ENCODE measurements around the gene UQCRC1. TPM values are rescaled to one million over a fixed set of nuclear protein-coding genes. Genes with fewer than 3 reads are reported as not detected.
A peak's percentile ranks its signal among the peaks of the same experiment; 100 is the strongest.

Gene UQCRC1
- polyA plus RNA-seq, 3 donors from 2014 or later, result 189 to 544 (median 231) TPM

DNA sequence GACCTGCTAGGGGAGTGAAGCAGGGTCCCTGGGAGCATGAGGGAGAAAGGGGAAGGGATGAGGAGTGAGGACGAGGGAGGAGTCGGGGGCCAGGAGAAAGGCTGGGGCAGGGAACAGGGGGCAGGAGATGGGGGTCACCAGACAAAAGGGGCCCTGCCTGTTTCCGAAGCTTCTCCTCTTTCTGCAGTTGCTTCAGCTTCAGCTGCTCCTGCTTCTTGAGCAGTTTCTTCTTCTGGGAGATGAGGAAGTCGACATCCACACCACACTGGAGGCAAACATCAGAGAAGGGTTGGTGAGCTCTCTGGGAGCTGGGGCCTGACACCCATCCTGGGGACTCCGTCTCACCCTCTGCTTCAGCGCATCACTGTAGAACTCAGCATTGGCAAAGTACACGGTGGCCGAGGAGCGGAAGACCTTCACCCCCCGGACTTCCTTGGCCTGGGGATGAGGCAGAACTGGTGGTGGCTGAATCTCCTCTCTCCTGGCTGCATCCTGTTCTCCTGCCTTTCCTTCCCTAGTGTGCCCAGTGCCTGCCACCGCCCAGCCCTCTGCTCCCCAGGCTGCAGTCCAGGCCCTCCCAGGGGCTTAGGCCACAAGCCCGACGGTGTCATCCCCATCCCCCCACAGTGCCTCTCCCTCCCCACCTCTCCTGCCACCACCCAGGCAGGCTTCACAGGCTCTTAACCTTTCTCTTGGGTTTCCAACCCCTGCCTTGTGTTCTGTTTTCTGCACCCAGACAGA lies 19.0 kb upstream of the UQCRC1 start:
- no peak for DNase-seq
- Mint-ChIP-seq H3K4me3 (no peak overlapping the region), H3K27me3 (ENCODE audit: low read depth in 3 of 3) (no peaks in the 10 kb centered on the region), H3K9me3 (no peaks in the 10 kb centered on the region), H3K27ac (no peak overlapping the region), H3K36me3 (peaks cover 0 to 4% (median 4%) of the 10 kb centered on the region in 3 donors), H3K4me1 (no peaks in the 10 kb centered on the region)

DNA sequence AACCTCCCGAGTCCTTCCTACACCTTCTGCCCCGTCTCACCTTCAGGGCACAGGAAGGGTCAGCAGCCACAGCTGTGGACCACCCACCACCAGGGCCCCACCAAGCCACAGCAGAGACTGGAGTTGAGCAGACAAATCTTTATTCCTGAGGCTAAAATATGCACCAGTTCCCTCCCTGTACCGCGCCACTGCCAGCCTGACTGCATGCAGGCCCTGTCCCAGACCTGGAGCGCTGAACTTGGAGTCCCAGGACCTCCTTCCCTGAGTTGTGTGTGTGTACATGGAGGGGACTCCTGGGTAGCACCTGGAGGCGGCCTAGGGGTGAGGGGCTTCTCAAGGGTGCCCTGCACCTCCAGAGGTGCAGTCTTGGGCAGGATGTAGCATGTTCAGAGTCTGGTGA lies 16.2 kb upstream of the UQCRC1 start:
- DNase-seq, result no peak
- Mint-ChIP-seq H3K9me3 (no peaks in the 10 kb centered on the region), H3K27me3 (ENCODE audit: low read depth in 3 of 3) (peaks cover 0 to 2% (median 0%) of the 10 kb centered on the region in 3 donors), H3K4me1 (no peaks in the 10 kb centered on the region), H3K27ac (no peak overlapping the region), H3K4me3 (no peak overlapping the region), H3K36me3 (peaks cover 0 to 4% (median 0%) of the 10 kb centered on the region in 3 donors)

- Mint-ChIP-seq H3K36me3 (peaks cover 0 to 4% (median 0%) of the 10 kb centered on the region in 3 donors), H3K27me3 (ENCODE audit: low read depth in 3 of 3) (peaks cover 0 to 2% (median 0%) of the 10 kb centered on the region in 3 donors), H3K4me1 (no peaks in the 10 kb centered on the region), H3K27ac (peak overlapping the region in 1 of 6 donors; percentile 20), H3K9me3 (peaks cover 0 to 4% (median 0%) of the 10 kb centered on the region in 6 donors), H3K4me3 (no peak overlapping the region)
- no peak for DNase-seq
Measured at GRCh38 chr3:48624767-48625166, 15.3 kb upstream of the UQCRC1 start.

GRCh38 chr3:48623851-48624547 lies 14.6 kb upstream of the UQCRC1 start:
- H3K4me1 Mint-ChIP-seq, result no peaks in the 10 kb centered on the region
- no peak overlapping the region for H3K4me3 Mint-ChIP-seq
- peaks cover 0 to 2% (median 0%) of the 10 kb centered on the region in 3 donors for H3K27me3 Mint-ChIP-seq (ENCODE audit: low read depth in 3 of 3)
- peak overlapping the region in 1 of 6 donors; percentile 15 for H3K27ac Mint-ChIP-seq
- peaks cover 0 to 4% (median 0%) of the 10 kb centered on the region in 6 donors for H3K9me3 Mint-ChIP-seq
- peaks cover 0 to 4% (median 0%) of the 10 kb centered on the region in 3 donors for H3K36me3 Mint-ChIP-seq
- no peak for DNase-seq

GRCh38 chr3:48621461-48621869 lies 12.0 kb upstream of the UQCRC1 start, which contains the start of gene TMEM89:
Gene TMEM89 (minus strand): TSS chr3:48621769. CDS start chr3:48621756, 13 bp downstream.
- Mint-ChIP-seq H3K27ac (no peak within 1 kb of the TSS), H3K4me1 (no peaks in the 10 kb centered on the region), H3K27me3 (ENCODE audit: low read depth in 3 of 3) (peaks cover 0 to 2% (median 0%) of the 10 kb centered on the region in 3 donors), H3K36me3 (no peaks in the 10 kb centered on the region), H3K4me3 (no peak within 1 kb of the TSS), H3K9me3 (peaks cover 7 to 14% (median 10%) of the 10 kb centered on the region in 6 donors)
- DNase-seq, result no peak

DNA sequence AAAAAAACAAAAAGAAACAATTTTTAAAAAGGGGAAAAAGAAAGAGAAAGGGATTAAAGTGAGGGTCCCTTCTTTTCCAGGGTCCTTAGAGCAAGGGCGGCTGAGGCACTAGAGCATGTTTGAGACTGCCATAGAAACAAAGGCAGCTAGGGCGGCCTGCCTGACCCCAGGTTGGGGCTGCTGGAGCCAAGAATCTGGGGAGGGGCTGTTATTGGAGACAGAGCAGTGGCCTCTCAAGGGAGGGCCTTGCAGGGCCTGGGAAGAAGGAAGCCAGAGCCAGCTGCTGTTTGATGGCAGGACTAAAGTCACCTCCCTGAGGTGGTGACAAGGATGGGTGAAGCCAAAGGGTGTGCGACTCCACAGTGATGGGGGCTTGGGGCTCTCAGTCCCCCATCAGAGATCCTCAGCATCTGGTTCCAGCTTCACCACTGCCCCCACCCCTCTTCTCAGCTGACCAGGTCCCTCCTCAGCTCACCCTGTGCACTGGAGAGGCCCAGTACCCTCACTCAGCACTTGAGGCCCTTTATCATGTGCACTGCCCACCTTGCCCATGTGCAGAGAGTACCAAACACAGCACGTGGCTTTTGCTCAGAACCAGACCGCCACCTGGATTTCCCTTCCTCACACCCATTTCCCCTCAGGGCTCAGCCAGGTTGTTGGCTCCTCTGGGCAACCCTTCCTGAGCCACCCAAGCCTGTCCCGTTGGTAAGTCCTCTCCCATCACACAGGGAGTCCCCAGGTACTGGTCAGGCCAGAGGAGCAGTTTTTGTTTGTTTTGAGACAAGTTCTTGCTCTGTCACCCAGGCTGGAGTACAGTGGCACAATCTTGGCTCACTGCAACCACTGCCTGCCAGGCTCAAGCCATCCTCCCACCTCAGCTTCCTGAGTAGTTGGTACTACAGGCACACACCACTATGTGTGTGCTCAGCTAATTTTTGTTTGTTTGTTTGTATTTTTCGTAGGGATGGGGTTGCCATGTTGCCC lies 10.4 kb upstream of the UQCRC1 start:
- Mint-ChIP-seq H3K27me3 (ENCODE audit: low read depth in 3 of 3) (peaks cover 0 to 2% (median 2%) of the 10 kb centered on the region in 3 donors), H3K9me3 (peaks cover 7 to 14% (median 10%) of the 10 kb centered on the region in 6 donors), H3K36me3 (no peaks in the 10 kb centered on the region), H3K4me3 (no peak overlapping the region), H3K27ac (no peak overlapping the region), H3K4me1 (no peaks in the 10 kb centered on the region)
- DNase-seq, result no peak

- Mint-ChIP-seq H3K4me1 (no peaks in the 10 kb centered on the region), H3K9me3 (peaks cover 7 to 14% (median 10%) of the 10 kb centered on the region in 6 donors), H3K27me3 (ENCODE audit: low read depth in 3 of 3) (peaks cover 0 to 2% (median 2%) of the 10 kb centered on the region in 3 donors), H3K36me3 (no peaks in the 10 kb centered on the region), H3K4me3 (no peak overlapping the region), H3K27ac (no peak overlapping the region)
- no peak for DNase-seq
Measured at GRCh38 chr3:48617559-48617958, 8.1 kb upstream of the UQCRC1 start.

DNA sequence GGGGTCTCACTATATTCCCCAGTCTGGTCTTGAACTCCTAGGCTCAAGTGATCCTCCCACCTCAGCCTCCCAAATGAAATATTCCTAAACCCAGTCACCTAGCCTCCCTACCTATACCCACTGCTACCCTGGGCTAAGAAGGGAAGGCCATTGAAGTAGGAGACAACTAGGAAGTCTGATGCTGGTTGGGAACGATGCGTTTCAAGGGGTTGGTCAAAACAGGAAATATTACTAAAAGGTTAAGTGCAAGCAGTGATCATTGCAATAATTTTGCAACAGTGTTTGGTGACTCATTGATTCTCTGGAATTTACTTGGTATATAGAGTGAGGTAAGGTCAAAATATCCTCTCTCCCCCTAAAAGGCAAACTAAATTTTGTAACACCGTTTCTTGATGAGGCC lies 4.6 kb upstream of the UQCRC1 start:
- no peaks in the 10 kb centered on the region for H3K36me3 Mint-ChIP-seq
- H3K9me3 Mint-ChIP-seq, result peaks cover 6 to 14% (median 9%) of the 10 kb centered on the region in 6 donors
- H3K27ac Mint-ChIP-seq, result no peak overlapping the region
- no peak for DNase-seq
- H3K27me3 Mint-ChIP-seq (ENCODE audit: low read depth in 3 of 3), result peaks cover 5 to 8% (median 5%) of the 10 kb centered on the region in 3 donors
- no peak overlapping the region for H3K4me3 Mint-ChIP-seq
- H3K4me1 Mint-ChIP-seq, result peaks cover 0 to 5% of the 10 kb centered on the region in 2 donors

DNA sequence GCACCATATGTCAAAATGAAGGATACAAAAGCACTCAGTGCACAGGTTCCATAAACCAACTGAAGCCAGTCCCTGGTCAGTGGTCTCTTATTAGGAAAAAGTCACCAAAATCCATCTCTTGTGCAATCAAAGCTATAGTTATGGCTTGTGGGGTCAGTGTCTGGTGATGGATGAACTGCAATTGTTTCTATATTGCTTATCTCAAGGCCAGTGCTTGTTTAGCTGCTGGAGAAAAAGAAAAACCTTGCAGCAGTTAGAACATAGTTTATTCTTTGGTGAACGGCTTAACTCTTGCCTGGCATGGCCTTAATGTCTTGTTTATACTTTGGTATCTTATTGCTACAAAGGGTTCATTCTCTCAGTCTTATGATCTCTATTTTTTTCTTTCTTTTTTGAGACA lies 2.9 kb upstream of the UQCRC1 start:
- Mint-ChIP-seq H3K27me3 (ENCODE audit: low read depth in 3 of 3) (peaks cover 5 to 8% (median 5%) of the 10 kb centered on the region in 3 donors), H3K27ac (no peak overlapping the region), H3K9me3 (peaks cover 3 to 9% (median 4%) of the 10 kb centered on the region in 6 donors), H3K4me1 (peaks cover 13 to 16% of the 10 kb centered on the region in 2 donors), H3K36me3 (peaks cover 0 to 4% (median 3%) of the 10 kb centered on the region in 3 donors), H3K4me3 (no peak overlapping the region)
- no peak for DNase-seq

DNA sequence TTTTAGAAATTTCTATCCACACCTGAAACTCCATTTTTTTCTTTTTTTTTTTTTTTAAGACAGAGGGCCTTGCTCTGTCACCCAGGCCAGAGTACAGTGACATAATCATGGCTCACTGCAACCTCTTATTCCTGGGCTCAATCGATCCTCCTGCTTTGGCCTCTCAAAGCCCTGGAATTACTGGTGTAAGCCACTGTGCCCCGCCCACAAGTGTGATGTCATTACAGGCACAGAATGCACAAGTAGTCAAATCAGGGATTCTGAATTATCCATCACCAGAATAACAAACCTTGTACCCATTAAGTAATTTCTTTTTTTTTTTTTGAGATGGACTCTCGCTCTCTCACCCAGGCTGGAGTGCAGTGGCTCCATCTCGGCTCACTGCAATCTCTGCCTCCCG lies 1.9 kb downstream of the UQCRC1 start:
- Mint-ChIP-seq H3K27ac (no peak overlapping the region), H3K36me3 (peaks cover 6 to 24% (median 7%) of the 10 kb centered on the region in 3 donors), H3K27me3 (ENCODE audit: low read depth in 3 of 3) (peaks cover 3 to 7% (median 6%) of the 10 kb centered on the region in 3 donors), H3K4me3 (no peak overlapping the region), H3K4me1 (peaks cover 13 to 16% of the 10 kb centered on the region in 2 donors), H3K9me3 (no peaks in the 10 kb centered on the region)
- no peak for DNase-seq

- Mint-ChIP-seq H3K27ac (no peak overlapping the region), H3K27me3 (ENCODE audit: low read depth in 3 of 3) (peaks cover 2 to 6% (median 5%) of the 10 kb centered on the region in 3 donors), H3K36me3 (peaks cover 10 to 37% (median 11%) of the 10 kb centered on the region in 3 donors), H3K9me3 (no peaks in the 10 kb centered on the region), H3K4me3 (no peak overlapping the region), H3K4me1 (no peaks in the 10 kb centered on the region)
- DNase-seq, result no peak
Measured at GRCh38 chr3:48601622-48601994, 7.8 kb downstream of the UQCRC1 start.

DNA sequence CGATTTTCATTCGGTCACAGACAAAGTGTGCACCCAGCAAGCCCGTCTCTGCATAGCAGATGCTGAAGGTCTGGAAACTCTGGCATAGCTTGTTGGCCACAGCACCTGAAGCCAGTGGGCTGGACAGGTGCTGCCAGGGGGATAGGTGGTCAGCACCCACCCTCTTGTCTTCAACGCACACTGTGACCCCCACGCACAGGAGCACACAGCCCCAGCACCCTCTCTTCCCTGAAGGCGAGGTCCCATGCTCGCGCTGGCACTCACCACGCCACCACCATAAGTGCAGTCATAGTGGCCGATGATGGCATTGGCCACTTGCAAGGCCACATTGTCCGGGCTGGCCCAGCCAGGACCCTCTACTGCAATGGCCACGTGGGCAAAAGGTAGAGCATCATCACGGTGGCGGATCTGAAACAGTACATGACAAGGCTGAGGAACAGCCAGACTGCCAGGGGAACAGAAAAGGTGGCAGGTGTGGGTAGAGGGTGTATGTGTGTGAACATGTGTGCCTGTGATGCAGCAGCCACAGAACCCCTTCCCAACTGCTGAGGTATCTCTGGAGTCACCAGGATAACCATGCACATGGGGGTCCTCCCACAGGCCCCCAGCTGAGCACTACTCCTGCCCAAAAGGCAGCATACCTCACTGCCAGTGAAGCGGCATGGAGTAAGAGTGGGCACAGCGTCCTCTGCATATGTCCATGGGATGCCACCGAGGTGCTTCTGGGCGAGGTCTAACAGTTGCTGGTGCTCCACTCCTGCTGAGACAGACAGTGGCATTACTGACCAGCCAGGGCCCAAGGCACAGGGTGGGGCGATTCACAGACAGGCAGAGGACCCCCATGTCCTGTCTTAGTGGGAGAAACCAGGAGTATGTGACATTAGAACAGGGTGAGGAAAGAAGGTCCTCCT lies 8.5 kb downstream of the UQCRC1 start:
- Mint-ChIP-seq H3K36me3 (peaks cover 10 to 37% (median 11%) of the 10 kb centered on the region in 3 donors), H3K4me1 (no peaks in the 10 kb centered on the region), H3K4me3 (no peak overlapping the region), H3K27me3 (ENCODE audit: low read depth in 3 of 3) (peaks cover 5 to 8% (median 7%) of the 10 kb centered on the region in 3 donors), H3K9me3 (no peaks in the 10 kb centered on the region), H3K27ac (no peak overlapping the region)
- no peak for DNase-seq
